SU-DHL-6 (cell line): ENCODE measurements around the gene CEP72.

Source experiments
- H2AFZ ChIP-seq: fragments of 200-600 bp; sonication (generic); 2 replicates; pipeline ENCODE4 v1.6.1; 2014; ENCODE audit warnings: low read depth, mild to moderate bottlenecking, moderate library complexity, mixed read lengths, antibody characterized with exemption, low read length; ENCODE audit not compliant: severe bottlenecking
- H3F3A ChIP-seq: fragments of 200-600 bp; shearing (Covaris generic); 2 replicates; pipeline ENCODE4 v1.6.0; 2016; ENCODE audit warnings: antibody characterized with exemption, mild to moderate bottlenecking; ENCODE audit not compliant: insufficient read depth
- H3K27ac ChIP-seq: fragments of 200-600 bp; sonication (generic); 2 replicates; pipeline ENCODE4 v1.5.1; 2016; ENCODE audit warnings: low read depth, mild to moderate bottlenecking, low read length, moderate library complexity, mixed read lengths
- H3K27me3 ChIP-seq: fragments of 200-600 bp; sonication (generic), shearing (Covaris generic); 2 replicates; pipeline ENCODE4 v1.6.0; 2014; ENCODE audit warnings: mild to moderate bottlenecking, low read length
- H3K36me3 ChIP-seq: fragments of 200-600 bp; sonication (generic); 2 replicates; pipeline ENCODE4 v1.6.1; 2014; ENCODE audit warnings: mild to moderate bottlenecking, low read length, mixed read lengths
- H3K4me2 ChIP-seq: fragments of 300-600, 200-600 bp; shearing (Covaris generic), sonication (generic); 2 replicates; pipeline ENCODE4 v1.6.0; 2014; ENCODE audit warnings: low read length, low read depth, mild to moderate bottlenecking; ENCODE audit not compliant: poor library complexity, severe bottlenecking
- H3K4me3 ChIP-seq: fragments of 200-600 bp; sonication (generic); 2 replicates; pipeline ENCODE4 v1.5.1; 2014; ENCODE audit warnings: antibody characterized with exemption, low read length, mild to moderate bottlenecking, mixed read lengths; ENCODE audit not compliant: insufficient read depth, poor library complexity, severe bottlenecking
- H3K79me2 ChIP-seq: fragments of 200-600 bp; sonication (generic); 2 replicates; pipeline ENCODE4 v1.6.1; 2014; ENCODE audit warnings: mild to moderate bottlenecking, low read length, moderate library complexity; ENCODE audit not compliant: insufficient read depth
- H3K9ac ChIP-seq: fragments of 200-600 bp; sonication (generic); 2 replicates; pipeline ENCODE4 v1.7.0; 2014; ENCODE audit warnings: mild to moderate bottlenecking, low read length
- H3K9me2 ChIP-seq: fragments of 200-600 bp; sonication (generic); replicated peaks from 2 replicates; pipeline ENCODE4 v1.6.1; 2014; ENCODE audit warnings: low read length; ENCODE audit not compliant: insufficient read depth
- H3K9me3 ChIP-seq: fragments of 200-600 bp; sonication (generic); 2 replicates; pipeline ENCODE4 v1.6.1; 2014; ENCODE audit warnings: low read length, mixed read lengths; ENCODE audit not compliant: insufficient read depth
- H4K20me1 ChIP-seq: fragments of 200-600 bp; sonication (generic); 2 replicates; pipeline ENCODE4 v1.6.1; 2014; ENCODE audit warnings: low read depth, mild to moderate bottlenecking, antibody characterized with exemption, low read length, moderate library complexity, mixed read lengths
- CTCF ChIP-seq: fragments of 200-600 bp; sonication (generic); IDR thresholded peaks from one replicate; pipeline ENCODE4 v1.5.1; 2017; ENCODE audit warnings: antibody characterized with exemption, mild to moderate bottlenecking, low read length, moderate library complexity; ENCODE audit not compliant: insufficient read depth, poor library complexity, severe bottlenecking
- EZH2phosphoT487 ChIP-seq: fragments of 200-600 bp; sonication (generic), shearing (Covaris generic); conservative IDR thresholded peaks from 2 replicates; pipeline ENCODE4 v1.6.1; 2018; ENCODE audit warnings: mild to moderate bottlenecking, antibody characterized with exemption, low read length, moderate library complexity, mixed read lengths

CEP72 gene

GRCh38 chr5:585962-586628 lies 26.0 kb upstream of the CEP72 start:
- H3K9me2 ChIP-seq = no peaks in the 10 kb centered on the region
- no peaks in the 10 kb centered on the region for H3F3A ChIP-seq
- H2AFZ ChIP-seq = no peak overlapping the region
- no peaks in the 10 kb centered on the region for H3K27me3 ChIP-seq
- TF ChIP-seq EZH2phosphoT487 = no peak
- no peak for TF ChIP-seq CTCF
- no peak overlapping the region for H3K4me3 ChIP-seq
- no peak overlapping the region for H3K27ac ChIP-seq
- no peak overlapping the region for H3K4me2 ChIP-seq
- H3K9ac ChIP-seq = no peak overlapping the region
- no peaks in the 10 kb centered on the region for H3K9me3 ChIP-seq
- no peaks in the 10 kb centered on the region for H3K79me2 ChIP-seq
- H3K36me3 ChIP-seq = no peaks in the 10 kb centered on the region
- H4K20me1 ChIP-seq = no peaks in the 10 kb centered on the region

- Histone ChIP-seq H3K4me2 (no peak overlapping the region), H4K20me1 (no peaks in the 10 kb centered on the region), H3K27me3 (no peaks in the 10 kb centered on the region), H3K27ac (no peak overlapping the region), H3K9me3 (no peaks in the 10 kb centered on the region), H2AFZ (no peak overlapping the region), H3K36me3 (no peaks in the 10 kb centered on the region), H3K9me2 (no peaks in the 10 kb centered on the region), H3F3A (no peaks in the 10 kb centered on the region), H3K4me3 (no peak overlapping the region), H3K9ac (no peak overlapping the region), H3K79me2 (no peaks in the 10 kb centered on the region)
- no peak for TF ChIP-seq CTCF
- TF ChIP-seq EZH2phosphoT487 = no peak
These were observed 25.3 kb upstream of the CEP72 start for GRCh38 chr5:586751-587285.

GRCh38 chr5:587403-587802 lies 24.7 kb upstream of the CEP72 start:
- H2AFZ ChIP-seq = no peak overlapping the region
- no peaks in the 10 kb centered on the region for H3F3A ChIP-seq
- H3K36me3 ChIP-seq = no peaks in the 10 kb centered on the region
- H3K27me3 ChIP-seq = no peaks in the 10 kb centered on the region
- H3K4me2 ChIP-seq = no peak overlapping the region
- H3K9me2 ChIP-seq = no peaks in the 10 kb centered on the region
- no peak for TF ChIP-seq CTCF
- TF ChIP-seq EZH2phosphoT487 = no peak
- no peak overlapping the region for H3K9ac ChIP-seq
- H4K20me1 ChIP-seq = no peaks in the 10 kb centered on the region
- no peaks in the 10 kb centered on the region for H3K9me3 ChIP-seq
- no peak overlapping the region for H3K27ac ChIP-seq
- H3K79me2 ChIP-seq = no peaks in the 10 kb centered on the region
- H3K4me3 ChIP-seq = no peak overlapping the region
